Rectal smooth muscle tissue (tissue), 1 donor: ENCODE data around the gene RIN3.

Experiments
- H3K27ac ChIP-seq: one replicate; pipeline ENCODE4 v1.7.0; 2013; ENCODE audit warnings: low read depth, low read length, inconsistent platforms
- H3K27me3 ChIP-seq: one replicate; pipeline ENCODE4 v1.7.0; 2013; ENCODE audit warnings: low read length; ENCODE audit not compliant: control insufficient read depth, insufficient read depth
- H3K36me3 ChIP-seq: one replicate; pipeline ENCODE4 v1.7.0; 2013; ENCODE audit warnings: low read length; ENCODE audit not compliant: control insufficient read depth, insufficient read depth
- H3K4me1 ChIP-seq: one replicate; pipeline ENCODE4 v1.7.0; 2013; ENCODE audit warnings: low read length; ENCODE audit not compliant: control insufficient read depth, insufficient read depth
- H3K4me3 ChIP-seq: one replicate; pipeline ENCODE4 v1.7.0; 2013; ENCODE audit warnings: low read length
- H3K9ac ChIP-seq: one replicate; pipeline ENCODE4 v1.7.0; 2013; ENCODE audit warnings: low read length

The RIN3 gene

DNA sequence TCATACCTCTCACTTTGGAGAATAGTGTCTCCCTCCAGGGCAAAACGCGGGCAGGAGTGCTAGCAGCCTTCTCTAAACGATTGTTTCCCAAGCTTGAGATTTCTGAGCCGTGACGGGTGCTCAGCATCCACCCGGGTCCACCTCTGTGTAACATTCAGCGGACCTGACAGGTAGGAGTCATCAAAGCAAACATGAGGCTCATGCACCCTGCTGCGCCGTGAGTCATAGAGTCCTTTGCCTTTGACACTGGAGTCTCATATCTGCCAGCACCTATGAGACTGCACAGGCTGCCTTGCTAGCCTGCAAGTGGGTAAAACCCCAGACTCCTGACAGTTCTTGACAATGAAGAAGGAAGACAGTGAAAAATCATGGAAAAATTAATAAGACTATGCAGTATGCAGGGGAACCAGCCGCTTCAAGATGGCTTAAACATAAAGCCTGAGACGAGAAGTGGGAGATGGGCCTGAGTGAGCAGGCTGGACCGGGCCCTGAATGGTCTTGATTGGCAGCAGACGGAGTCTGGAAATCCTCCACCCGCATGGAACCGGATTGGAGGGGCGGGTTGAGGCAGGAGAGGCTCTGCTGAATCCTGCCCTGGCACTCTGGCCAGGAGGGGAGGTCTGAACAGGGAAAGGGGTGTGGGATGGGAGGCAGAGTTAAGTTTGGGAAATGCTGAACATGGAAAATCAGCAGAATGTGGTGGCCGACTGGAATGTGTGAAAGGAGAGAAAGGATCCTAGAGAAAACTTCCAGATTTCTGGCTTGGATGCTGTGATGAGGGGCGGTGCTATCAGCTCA lies 180.6 kb downstream of the RIN3 start:
- Histone ChIP-seq H3K9ac (no peak overlapping the region), H3K27ac (no peak overlapping the region), H3K4me1 (peaks cover 17% of the 10 kb centered on the region), H3K4me3 (no peak overlapping the region), H3K27me3 (no peaks in the 10 kb centered on the region), H3K36me3 (no peaks in the 10 kb centered on the region)

DNA sequence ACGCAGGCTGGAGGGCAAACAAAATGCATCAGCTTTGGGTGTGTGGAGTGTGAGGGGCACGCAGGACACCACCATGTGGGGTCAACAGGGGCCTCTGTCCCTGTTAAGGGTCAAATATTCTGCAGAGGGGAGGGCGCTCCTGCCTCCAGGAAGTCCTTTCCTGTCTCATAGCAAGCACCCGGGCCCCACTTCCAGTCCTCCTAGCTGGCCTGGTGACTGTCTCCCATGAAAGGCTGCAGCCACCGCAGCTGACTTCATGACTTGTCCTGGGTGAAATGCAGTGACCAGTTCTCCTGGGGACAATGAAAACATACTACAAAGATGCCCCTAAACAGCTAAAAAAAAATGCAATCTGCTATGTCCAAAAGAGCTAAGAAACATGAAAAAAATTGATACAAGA lies 181.2 kb downstream of the RIN3 start:
- Histone ChIP-seq H3K27ac (no peak overlapping the region), H3K4me1 (peaks cover 17% of the 10 kb centered on the region), H3K4me3 (no peak overlapping the region), H3K36me3 (no peaks in the 10 kb centered on the region), H3K9ac (no peak overlapping the region), H3K27me3 (no peaks in the 10 kb centered on the region)

DNA sequence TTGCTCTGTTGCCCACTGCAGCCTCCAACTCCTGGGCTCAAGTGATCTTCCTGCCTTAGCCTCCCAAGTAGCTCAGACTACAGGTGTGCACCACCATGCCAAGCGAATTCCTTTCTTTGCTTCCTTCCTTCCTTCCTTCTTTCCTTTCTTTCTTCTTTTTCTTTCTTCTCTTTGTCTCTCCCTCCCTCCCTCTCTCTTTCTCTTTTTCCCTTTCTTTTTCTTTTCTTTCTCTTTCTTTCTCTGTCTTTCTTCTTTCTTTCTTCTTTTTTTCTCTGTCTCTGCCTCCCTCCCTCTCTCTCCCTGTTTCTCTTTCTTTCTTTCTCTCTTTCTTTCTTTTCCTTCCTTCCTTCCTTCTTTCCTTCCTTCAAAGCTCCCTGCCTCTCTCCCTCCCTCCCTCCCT lies 182.0 kb downstream of the RIN3 start:
- Histone ChIP-seq H3K4me3 (no peak overlapping the region), H3K9ac (no peak overlapping the region), H3K4me1 (peaks cover 17% of the 10 kb centered on the region), H3K27me3 (no peaks in the 10 kb centered on the region), H3K36me3 (no peaks in the 10 kb centered on the region), H3K27ac (no peak overlapping the region)

DNA sequence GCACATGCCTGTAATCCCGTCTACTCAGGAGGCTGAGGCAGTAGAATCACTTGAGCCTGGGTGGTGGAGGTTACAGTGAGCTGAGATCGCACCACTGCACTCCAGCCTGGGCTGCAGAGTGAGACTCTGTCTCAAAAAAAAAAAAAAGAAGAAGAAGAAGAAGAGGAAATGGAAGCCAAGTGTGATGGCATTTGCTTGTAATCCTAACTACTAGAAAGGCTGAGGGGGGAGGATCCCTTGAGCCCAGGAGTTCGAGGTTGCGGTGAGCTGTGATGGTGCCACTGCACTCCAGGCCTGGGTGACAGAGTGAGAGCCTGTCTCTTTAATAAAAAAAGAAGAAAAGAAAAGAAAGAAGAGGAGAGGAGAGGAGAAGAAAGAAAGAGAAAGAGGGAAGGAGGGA lies 182.8 kb downstream of the RIN3 start:
- no peak overlapping the region for H3K4me3 ChIP-seq
- no peak overlapping the region for H3K27ac ChIP-seq
- no peaks in the 10 kb centered on the region for H3K36me3 ChIP-seq
- H3K27me3 ChIP-seq, result no peaks in the 10 kb centered on the region
- H3K4me1 ChIP-seq, result peaks cover 17% of the 10 kb centered on the region
- H3K9ac ChIP-seq, result no peak overlapping the region

DNA sequence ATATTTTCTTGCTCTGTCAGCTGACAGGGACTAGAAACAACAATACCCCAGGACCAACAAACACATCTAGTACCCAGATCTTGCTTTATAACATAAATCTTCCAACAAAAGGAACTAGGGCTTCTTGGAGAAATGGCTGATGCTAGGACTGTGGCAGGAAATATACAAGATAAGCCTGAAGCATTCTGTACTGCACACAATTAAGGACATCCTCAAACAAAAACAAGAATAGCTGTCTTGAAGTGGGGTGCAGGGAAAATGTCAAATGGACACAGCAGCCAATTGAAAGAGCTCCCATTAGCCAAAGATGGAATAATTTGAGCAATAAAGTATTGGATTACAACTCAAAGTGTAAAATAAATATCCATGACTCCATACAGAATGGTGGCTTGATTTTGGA lies 184.8 kb downstream of the RIN3 start:
- Histone ChIP-seq H3K9ac (no peak overlapping the region), H3K4me1 (peaks cover 4% of the 10 kb centered on the region), H3K36me3 (no peaks in the 10 kb centered on the region), H3K27ac (no peak overlapping the region), H3K4me3 (no peak overlapping the region), H3K27me3 (no peaks in the 10 kb centered on the region)

DNA sequence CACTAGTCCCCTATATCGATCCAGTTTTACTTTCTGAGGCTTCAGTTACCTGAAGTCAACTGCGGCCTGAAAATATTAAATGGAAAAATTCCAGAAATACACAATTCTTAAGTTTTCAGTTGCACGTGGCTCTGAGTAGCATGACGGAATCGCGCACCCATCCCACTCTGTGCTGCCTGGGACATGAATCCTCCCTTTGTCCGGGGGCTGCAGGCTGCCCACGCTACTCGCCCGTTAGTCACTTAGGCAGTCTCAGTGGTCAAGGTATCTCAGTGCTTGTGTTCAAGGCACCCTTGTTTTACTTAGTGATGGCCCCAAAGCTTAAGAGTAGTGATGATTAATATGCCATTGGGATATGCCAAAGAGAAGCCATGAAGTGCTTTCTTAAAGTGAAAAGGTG lies 188.2 kb downstream of the RIN3 start:
- no peak overlapping the region for H3K4me3 ChIP-seq
- H3K27me3 ChIP-seq, result no peaks in the 10 kb centered on the region
- H3K36me3 ChIP-seq, result peaks cover 10% of the 10 kb centered on the region
- H3K27ac ChIP-seq, result no peak overlapping the region
- no peaks in the 10 kb centered on the region for H3K4me1 ChIP-seq
- no peak overlapping the region for H3K9ac ChIP-seq

DNA sequence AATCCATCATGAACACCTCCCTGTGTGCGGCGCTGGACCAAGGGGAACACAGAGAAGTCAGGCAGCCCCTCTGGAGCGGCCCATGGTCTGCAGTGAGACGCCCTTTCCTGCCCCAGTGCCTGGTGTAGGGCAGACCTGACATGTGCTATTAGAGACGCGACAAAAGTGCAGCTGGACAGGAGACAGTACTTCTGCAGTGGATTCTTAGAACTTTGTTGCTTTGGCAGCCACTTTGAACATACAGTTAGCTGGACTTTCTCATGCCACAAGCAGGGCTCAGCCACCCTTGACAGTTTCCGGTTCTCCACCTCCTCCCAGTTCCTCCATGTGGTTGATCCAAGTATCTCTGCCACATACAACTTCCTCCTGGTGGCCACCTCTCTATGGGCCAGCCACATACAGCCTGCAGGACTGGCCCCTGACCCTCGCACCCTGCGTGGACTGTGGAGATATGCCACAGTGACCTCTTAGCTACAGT lies 188.9 kb downstream of the RIN3 start:
- H3K9ac ChIP-seq, result no peak overlapping the region
- H3K4me3 ChIP-seq, result no peak overlapping the region
- H3K4me1 ChIP-seq, result no peaks in the 10 kb centered on the region
- H3K27me3 ChIP-seq, result no peaks in the 10 kb centered on the region
- H3K27ac ChIP-seq, result no peak overlapping the region
- peaks cover 10% of the 10 kb centered on the region for H3K36me3 ChIP-seq

DNA sequence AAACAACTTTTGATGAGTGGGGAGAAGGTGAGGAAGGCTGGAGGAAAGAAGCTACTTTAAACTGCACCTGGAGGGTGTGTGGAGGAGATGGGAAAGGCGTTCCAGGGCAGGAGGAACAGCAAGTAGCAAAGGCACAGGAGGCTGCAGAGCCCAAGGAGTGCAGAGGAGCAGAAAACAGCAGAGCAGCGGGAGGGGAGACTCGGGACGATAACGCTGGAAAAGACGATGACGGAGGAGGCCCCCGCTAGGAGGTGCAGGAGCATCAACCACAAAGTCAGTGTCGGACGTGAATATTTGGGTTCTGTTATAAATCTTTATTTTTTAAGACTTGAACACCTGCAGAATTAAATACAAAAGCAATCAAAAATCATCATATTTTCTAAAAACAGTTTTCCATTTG lies 189.9 kb downstream of the RIN3 start:
- Histone ChIP-seq H3K36me3 (peaks cover 10% of the 10 kb centered on the region), H3K4me1 (no peaks in the 10 kb centered on the region), H3K27me3 (no peaks in the 10 kb centered on the region), H3K4me3 (no peak overlapping the region), H3K9ac (no peak overlapping the region), H3K27ac (no peak overlapping the region)

DNA sequence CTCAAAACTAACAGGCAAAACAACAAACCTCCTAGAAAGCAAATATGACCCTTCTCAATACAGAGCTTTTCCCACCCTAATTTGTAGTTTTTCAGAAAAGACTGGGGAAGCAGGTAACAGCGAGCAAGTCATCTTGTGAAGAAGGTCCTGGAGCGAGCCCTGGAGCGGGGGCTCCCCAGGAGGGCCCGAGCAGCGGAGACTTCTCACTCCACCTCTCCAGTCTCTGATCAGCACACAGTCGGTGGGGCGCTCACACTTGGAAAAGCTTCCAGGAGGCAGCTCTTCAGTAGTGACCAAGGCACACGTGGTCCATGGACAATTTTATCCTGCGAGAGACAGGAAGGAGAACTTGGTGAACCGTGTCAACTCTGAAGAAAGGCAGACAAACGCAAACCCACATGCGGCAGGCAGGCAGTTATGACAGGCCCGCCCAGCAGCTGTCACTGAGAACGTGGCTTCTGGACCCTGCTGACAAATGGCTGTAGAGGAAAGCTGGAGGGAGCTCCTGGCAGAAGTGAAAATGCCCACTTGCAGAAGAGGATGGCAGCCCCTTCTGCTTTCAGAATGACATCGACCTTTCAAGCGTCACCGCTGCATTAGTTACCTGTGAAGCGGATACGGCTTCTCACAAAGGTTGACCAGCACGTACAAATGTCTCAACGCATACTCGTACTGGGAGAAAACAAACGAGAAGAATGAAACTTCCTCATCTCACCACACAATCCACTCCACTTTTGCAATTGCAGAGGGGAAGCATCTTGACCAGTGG lies 190.6 kb downstream of the RIN3 start:
- H3K4me3 ChIP-seq, result no peak overlapping the region
- no peaks in the 10 kb centered on the region for H3K27me3 ChIP-seq
- no peak overlapping the region for H3K27ac ChIP-seq
- H3K36me3 ChIP-seq, result peaks cover 12% of the 10 kb centered on the region
- H3K4me1 ChIP-seq, result no peaks in the 10 kb centered on the region
- no peak overlapping the region for H3K9ac ChIP-seq

DNA sequence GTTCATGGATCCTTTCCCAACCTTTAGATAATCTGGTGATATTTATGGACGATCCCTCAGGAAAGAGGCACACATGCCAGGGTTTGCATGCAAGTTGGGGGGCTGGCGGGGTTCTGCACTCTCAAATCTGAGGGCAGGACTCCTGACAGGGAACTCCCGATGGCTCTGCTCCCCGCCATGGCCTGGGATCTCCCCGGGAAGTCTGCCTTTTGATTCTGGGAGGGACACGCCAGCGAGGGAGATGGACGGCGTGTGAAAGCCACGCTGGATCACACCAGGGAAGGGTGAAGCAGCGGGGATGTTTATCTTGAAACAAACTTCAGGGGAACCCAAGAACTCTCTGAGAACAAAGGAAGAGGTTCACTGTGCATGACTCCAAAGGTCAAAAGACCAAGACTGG lies 191.2 kb downstream of the RIN3 start:
- Histone ChIP-seq H3K36me3 (peaks cover 17% of the 10 kb centered on the region), H3K4me3 (no peak overlapping the region), H3K27me3 (no peaks in the 10 kb centered on the region), H3K4me1 (no peaks in the 10 kb centered on the region), H3K27ac (no peak overlapping the region), H3K9ac (no peak overlapping the region)

DNA sequence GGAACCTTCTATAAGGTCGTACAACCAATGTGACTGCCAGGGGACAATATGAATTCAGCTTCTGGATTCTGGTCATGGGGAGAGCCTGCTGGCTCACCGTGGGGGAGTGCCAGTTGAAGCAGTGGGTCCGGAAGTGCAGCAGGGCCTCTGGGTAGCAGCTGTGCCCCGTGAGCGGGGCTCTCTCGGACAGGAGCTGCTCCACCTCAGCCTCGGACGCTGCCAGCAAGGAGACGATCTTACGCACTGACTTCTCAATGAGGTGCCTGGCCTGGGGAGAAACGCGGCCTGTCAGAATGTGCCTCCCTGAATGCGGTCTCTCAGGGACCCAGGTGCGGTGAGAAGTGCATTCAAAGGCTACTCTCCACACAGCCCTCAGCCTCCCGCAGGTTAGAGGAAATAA lies 192.8 kb downstream of the RIN3 start:
- no peak overlapping the region for H3K4me3 ChIP-seq
- no peaks in the 10 kb centered on the region for H3K4me1 ChIP-seq
- no peak overlapping the region for H3K9ac ChIP-seq
- no peak overlapping the region for H3K27ac ChIP-seq
- no peaks in the 10 kb centered on the region for H3K27me3 ChIP-seq
- H3K36me3 ChIP-seq, result peaks cover 21% of the 10 kb centered on the region

DNA sequence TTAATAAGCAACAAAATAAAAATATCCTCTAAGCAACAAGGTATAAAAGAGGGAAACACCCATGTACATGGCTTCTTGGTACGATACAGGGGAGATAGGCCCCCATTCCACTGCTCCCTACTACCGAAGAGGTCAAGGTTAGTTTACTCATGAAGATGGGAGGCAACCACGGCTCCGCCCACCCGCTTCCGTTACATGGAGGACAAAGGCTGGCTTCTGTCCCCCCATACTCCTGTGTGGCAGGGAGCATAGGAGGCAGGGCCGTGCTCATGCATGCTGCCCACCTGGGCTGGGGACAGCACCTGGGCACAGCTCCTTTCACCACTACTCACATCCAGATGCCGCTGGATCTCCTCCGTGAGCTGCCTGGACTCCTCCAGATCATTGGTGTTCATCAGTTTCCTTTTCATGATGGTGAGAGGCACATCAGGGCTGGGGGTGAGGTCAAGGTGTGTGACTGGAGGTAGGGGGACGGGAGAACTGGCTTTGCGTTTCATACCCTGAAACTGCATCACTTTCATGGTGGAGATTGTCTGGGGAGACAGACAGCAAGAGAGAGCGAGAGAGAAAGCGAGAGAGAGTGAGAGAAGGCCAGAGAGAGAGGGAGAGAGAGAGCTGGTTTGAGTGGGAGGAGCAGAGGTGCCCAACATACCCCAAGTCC lies 195.9 kb downstream of the RIN3 start:
- H3K27me3 ChIP-seq, result no peaks in the 10 kb centered on the region
- no peak overlapping the region for H3K27ac ChIP-seq
- no peak overlapping the region for H3K9ac ChIP-seq
- H3K36me3 ChIP-seq, result peaks cover 21% of the 10 kb centered on the region
- no peaks in the 10 kb centered on the region for H3K4me1 ChIP-seq
- no peak overlapping the region for H3K4me3 ChIP-seq
